Endothelial cell of umbilical vein (primary cell): ENCODE measurements around the gene ACTR3. TPM values are rescaled to one million over a fixed set of nuclear protein-coding genes. Genes with fewer than 3 reads are reported as not detected.

Source experiments
- BruUV-seq: library from RNA; stranded (reverse); fragments of 400-500 nt; replicated peaks from 2 replicates; lab custom pipeline; 2021; lab: Mats Ljungman, UMichigan
- CTCF ChIA-PET: fragments of 300-600, 350-600 bp; sonication (Branson Sonifier 250); formaldehyde crosslinking; loops from one replicate; lab custom pipeline; 2021; ENCODE audit warnings: antibody characterized with exemption, inconsistent platforms; lab: Charles Lee
- POLR2A ChIA-PET: fragments of 300-600, 350-600 bp; sonication (Branson Sonifier 250); formaldehyde crosslinking; loops from one replicate; lab custom pipeline; 2021; ENCODE audit warnings: antibody characterized with exemption, inconsistent platforms; lab: Charles Lee
- DNase-seq: peaks from one replicate; pipeline ENCODE4 v3.0.0-alpha.2; 2011; ENCODE audit warnings: low read depth, low spot score
- FAIRE-seq: peaks from 2 replicates; lab custom pipeline; 2011; peaks lifted over from hg19 to GRCh38; lab: Jason Lieb, UNC
- H2AFZ ChIP-seq: 2 replicates; pipeline ENCODE4 v1.6.0; 2012; ENCODE audit warnings: low read depth, low read length, control low read depth, inconsistent platforms
- H3K27ac ChIP-seq: 2 replicates; pipeline ENCODE4 v1.5.1; 2011; ENCODE audit warnings: low read depth, mild to moderate bottlenecking, control low read depth, low read length, moderate library complexity; ENCODE audit not compliant: insufficient read depth
- H3K27me3 ChIP-seq, 2 experiments: 2 replicates each; pipeline versions ENCODE4 v1.6.0 to v1.6.1; 2011; ENCODE audit warnings: low read length in 2 of 2, mixed read lengths in 1 of 2; ENCODE audit not compliant: control insufficient read depth in 2 of 2, insufficient read depth in 2 of 2
- H3K36me3 ChIP-seq, 2 experiments: 2 replicates in 1 of 2; 3 replicates in 1 of 2; pipeline ENCODE4 v1.5.1; 2011; ENCODE audit warnings: low read length in 2 of 2, mild to moderate bottlenecking in 1 of 2, moderate library complexity in 1 of 2; ENCODE audit not compliant: control insufficient read depth in 2 of 2, insufficient read depth in 2 of 2; ENCODE audit errors: extremely low read depth in 1 of 2
- H3K4me1 ChIP-seq: 3 replicates; pipeline ENCODE4 v1.5.1; 2011; ENCODE audit warnings: mild to moderate bottlenecking, low read length; ENCODE audit not compliant: control insufficient read depth, insufficient read depth; ENCODE audit errors: extremely low read depth
- H3K4me2 ChIP-seq: 2 replicates; pipeline ENCODE4 v1.6.1; 2011; ENCODE audit warnings: low read length, control low read depth, mixed read lengths; ENCODE audit not compliant: insufficient read depth
- H3K4me3 ChIP-seq, 3 experiments: fragments of 200-600 bp in 1 of 3; sonication (generic), shearing (Covaris generic) in 1 of 3; replicated peaks in 1 of 3; 2 replicates each; pipeline ENCODE4 v1.5.1; 2011 to 2016; ENCODE audit warnings: control low read depth in 3 of 3, low read length in 3 of 3, mild to moderate bottlenecking in 2 of 3, inconsistent platforms in 1 of 3, low read depth in 1 of 3, moderate library complexity in 1 of 3; ENCODE audit not compliant: insufficient read depth in 1 of 3
- H3K79me2 ChIP-seq: 2 replicates; pipeline ENCODE4 v1.6.0; 2012; ENCODE audit warnings: low read length, inconsistent platforms; ENCODE audit not compliant: control insufficient read depth, insufficient read depth
- H3K9ac ChIP-seq: replicated peaks from 2 replicates; pipeline ENCODE3; 2011; ENCODE audit warnings: low read length, control low read depth; ENCODE audit not compliant: insufficient read depth; ENCODE audit errors: extremely low read depth
- H3K9me1 ChIP-seq: replicated peaks from 3 replicates; pipeline ENCODE4 v1.6.0; 2011; ENCODE audit warnings: mild to moderate bottlenecking, low read length; ENCODE audit not compliant: control insufficient read depth, insufficient read depth; ENCODE audit errors: extremely low read depth
- H3K9me3 ChIP-seq: replicated peaks from 2 replicates; pipeline ENCODE4 v1.5.1; 2012; ENCODE audit warnings: low read length, inconsistent platforms; ENCODE audit not compliant: control insufficient read depth, insufficient read depth
- H4K20me1 ChIP-seq: replicated peaks from 2 replicates; pipeline ENCODE3; 2011; ENCODE audit warnings: mild to moderate bottlenecking, low read length; ENCODE audit not compliant: control insufficient read depth, insufficient read depth; ENCODE audit errors: extremely low read depth
- EZH2 ChIP-seq: IDR thresholded peaks from 2 replicates; pipeline ENCODE4 v1.6.1; 2012; ENCODE audit warnings: borderline replicate concordance, low read depth, mild to moderate bottlenecking, moderate library complexity, low read length, inconsistent platforms; ENCODE audit not compliant: severe bottlenecking
- FOS ChIP-seq: IDR thresholded peaks from 2 replicates; pipeline ENCODE4 v1.6.1; 2011; ENCODE audit warnings: mild to moderate bottlenecking, low read length, moderate library complexity, borderline replicate concordance; ENCODE audit not compliant: insufficient read depth
- GATA2 ChIP-seq: IDR thresholded peaks from 2 replicates; pipeline ENCODE4 v1.7.0; 2011; ENCODE audit warnings: low read depth, mild to moderate bottlenecking, moderate library complexity, mixed read lengths, low read length; ENCODE audit not compliant: insufficient read length, insufficient read depth
- JUN ChIP-seq: IDR thresholded peaks from 2 replicates; pipeline ENCODE4 v1.6.1; 2011; ENCODE audit warnings: borderline replicate concordance, low read depth; ENCODE audit not compliant: insufficient read length, insufficient read depth
- MAX ChIP-seq: IDR thresholded peaks from 2 replicates; pipeline ENCODE4 v1.6.1; 2011; ENCODE audit not compliant: insufficient read depth, insufficient read length
- MYC ChIP-seq: IDR thresholded peaks from one replicate; pipeline ENCODE4 v1.6.1; 2011; ENCODE audit warnings: mild to moderate bottlenecking, low read depth, low read length
- POLR2A ChIP-seq: IDR thresholded peaks from 2 replicates; pipeline ENCODE4 v1.6.1; 2012; ENCODE audit warnings: low read depth, mild to moderate bottlenecking, control low read depth, low read length
- POLR2AphosphoS5 ChIP-seq: IDR thresholded peaks from 2 replicates; pipeline ENCODE4 v1.6.1; 2012; ENCODE audit warnings: low read depth, mild to moderate bottlenecking, control low read depth, low read length, moderate library complexity; ENCODE audit not compliant: insufficient read depth
- dilution Hi-C: fragments of 300-500 bp; cut with MboI; formaldehyde crosslinking; loops from one replicate; pipeline ENCODE4 v1.15.0; 2019; ENCODE audit warnings: low sequenced_read_pairs; ENCODE audit not compliant: extremely low pct_ligation_motif_present
- intact Hi-C: fragments of 100-400 bp; cut with micrococcal nuclease; formaldehyde crosslinking; loops from one replicate; pipeline ENCODE4 v1.10.0; 2022
- polyA plus RNA-seq, 4 experiments: library from polyadenylated mRNA; depleted of rRNA in 3 of 4; stranded (reverse) in 3 of 4; unstranded in 1 of 4; fragments of >200 nt; gene quantifications; 2 replicates each; pipeline versions ENCODE4 v1.2.1 to v1.2.3, GENCODE V29; 2011 to 2012; ENCODE audit warnings: missing spikeins in 1 of 4
- total RNA-seq: library from RNA; stranded (reverse); gene quantifications from 2 replicates; pipeline ENCODE4 v1.2.3, GENCODE V29; 2021
- TF ChIP-seq, protein P1 (sequence below), 2 donors: IDR thresholded peaks; 1 replicate in 1 of 2; 2 replicates in 1 of 2; pipeline ENCODE4 v1.5.1; 2011; ENCODE audit warnings: low read length in 2 of 2, mild to moderate bottlenecking in 2 of 2, moderate library complexity in 2 of 2, control low read depth in 1 of 2, inconsistent platforms in 1 of 2, low read depth in 1 of 2; ENCODE audit not compliant: insufficient read depth in 1 of 2; ENCODE audit errors: extremely low read depth in 1 of 2

ACTR3 gene
- total and polyA plus RNA-seq, 2 donors (not counting 3 experiments of a cell fraction or from before 2014, with no cell fraction given): 120 to 401 TPM

GRCh38 chr2:113847144-113847543 lies 42.7 kb upstream of the ACTR3 start:
- intact Hi-C loops: no loop called here
- ChIA-PET CTCF (no interaction called here), POLR2A (no interaction called here)
- no peaks in the 10 kb centered on the region for H3K9me3 ChIP-seq
- dilution Hi-C loops: no loop called here
- H3K4me2 ChIP-seq: no peak overlapping the region
- TF ChIP-seq MYC: no peak
- TF ChIP-seq FOS: no peak
- TF ChIP-seq JUN: no peak
- TF ChIP-seq POLR2A: no peak
- no peak for TF ChIP-seq MAX
- no peak for TF ChIP-seq EZH2
- no peak for TF ChIP-seq POLR2AphosphoS5
- TF ChIP-seq, protein P1, sequence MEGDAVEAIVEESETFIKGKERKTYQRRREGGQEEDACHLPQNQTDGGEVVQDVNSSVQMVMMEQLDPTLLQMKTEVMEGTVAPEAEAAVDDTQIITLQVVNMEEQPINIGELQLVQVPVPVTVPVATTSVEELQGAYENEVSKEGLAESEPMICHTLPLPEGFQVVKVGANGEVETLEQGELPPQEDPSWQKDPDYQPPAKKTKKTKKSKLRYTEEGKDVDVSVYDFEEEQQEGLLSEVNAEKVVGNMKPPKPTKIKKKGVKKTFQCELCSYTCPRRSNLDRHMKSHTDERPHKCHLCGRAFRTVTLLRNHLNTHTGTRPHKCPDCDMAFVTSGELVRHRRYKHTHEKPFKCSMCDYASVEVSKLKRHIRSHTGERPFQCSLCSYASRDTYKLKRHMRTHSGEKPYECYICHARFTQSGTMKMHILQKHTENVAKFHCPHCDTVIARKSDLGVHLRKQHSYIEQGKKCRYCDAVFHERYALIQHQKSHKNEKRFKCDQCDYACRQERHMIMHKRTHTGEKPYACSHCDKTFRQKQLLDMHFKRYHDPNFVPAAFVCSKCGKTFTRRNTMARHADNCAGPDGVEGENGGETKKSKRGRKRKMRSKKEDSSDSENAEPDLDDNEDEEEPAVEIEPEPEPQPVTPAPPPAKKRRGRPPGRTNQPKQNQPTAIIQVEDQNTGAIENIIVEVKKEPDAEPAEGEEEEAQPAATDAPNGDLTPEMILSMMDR (IDR thresholded peaks at IDR 0.05; ENCODE audit: extremely low read depth in 1 of 2, insufficient read depth in 1 of 2, low read depth in 1 of 2, low read length in 2 of 2): no peak
- TF ChIP-seq GATA2: no peak
- no peaks in the 10 kb centered on the region for H3K79me2 ChIP-seq
- H3K9ac ChIP-seq: no peak overlapping the region
- no peak overlapping the region for H2AFZ ChIP-seq
- H3K9me1 ChIP-seq: no peaks in the 10 kb centered on the region
- H3K27me3 ChIP-seq: peaks cover 3 to 4% of the 10 kb centered on the region in 2 experiments
- H4K20me1 ChIP-seq: no peaks in the 10 kb centered on the region
- DNase-seq (no peak), FAIRE-seq (no peak)
- H3K36me3 ChIP-seq: no peaks in the 10 kb centered on the region
- H3K27ac ChIP-seq: no peak overlapping the region
- H3K4me1 ChIP-seq: no peaks in the 10 kb centered on the region
- no peak overlapping the region for H3K4me3 ChIP-seq
- no TSS peak for BruUV-seq
